Stimulated activated naive CD8-positive, alpha-beta T cell treated with anti-CD3 and anti-CD28 coated beads, Interleukin-15, Interleukin-2, amounts not matched to agents 100 U/mL and 50 U/mL, for 24 hours (primary cell): ENCODE measurements around the gene ZNF827.

ENCODE experiments used
- ATAC-seq: fragments of 150-1000 bp; cut with Tn5 transposase; one replicate; pipeline ENCODE4 v1.10.0; 2021
- DNase-seq: peaks from one replicate; pipeline ENCODE4 v3.0.0; 2021

Gene ZNF827, protein sequence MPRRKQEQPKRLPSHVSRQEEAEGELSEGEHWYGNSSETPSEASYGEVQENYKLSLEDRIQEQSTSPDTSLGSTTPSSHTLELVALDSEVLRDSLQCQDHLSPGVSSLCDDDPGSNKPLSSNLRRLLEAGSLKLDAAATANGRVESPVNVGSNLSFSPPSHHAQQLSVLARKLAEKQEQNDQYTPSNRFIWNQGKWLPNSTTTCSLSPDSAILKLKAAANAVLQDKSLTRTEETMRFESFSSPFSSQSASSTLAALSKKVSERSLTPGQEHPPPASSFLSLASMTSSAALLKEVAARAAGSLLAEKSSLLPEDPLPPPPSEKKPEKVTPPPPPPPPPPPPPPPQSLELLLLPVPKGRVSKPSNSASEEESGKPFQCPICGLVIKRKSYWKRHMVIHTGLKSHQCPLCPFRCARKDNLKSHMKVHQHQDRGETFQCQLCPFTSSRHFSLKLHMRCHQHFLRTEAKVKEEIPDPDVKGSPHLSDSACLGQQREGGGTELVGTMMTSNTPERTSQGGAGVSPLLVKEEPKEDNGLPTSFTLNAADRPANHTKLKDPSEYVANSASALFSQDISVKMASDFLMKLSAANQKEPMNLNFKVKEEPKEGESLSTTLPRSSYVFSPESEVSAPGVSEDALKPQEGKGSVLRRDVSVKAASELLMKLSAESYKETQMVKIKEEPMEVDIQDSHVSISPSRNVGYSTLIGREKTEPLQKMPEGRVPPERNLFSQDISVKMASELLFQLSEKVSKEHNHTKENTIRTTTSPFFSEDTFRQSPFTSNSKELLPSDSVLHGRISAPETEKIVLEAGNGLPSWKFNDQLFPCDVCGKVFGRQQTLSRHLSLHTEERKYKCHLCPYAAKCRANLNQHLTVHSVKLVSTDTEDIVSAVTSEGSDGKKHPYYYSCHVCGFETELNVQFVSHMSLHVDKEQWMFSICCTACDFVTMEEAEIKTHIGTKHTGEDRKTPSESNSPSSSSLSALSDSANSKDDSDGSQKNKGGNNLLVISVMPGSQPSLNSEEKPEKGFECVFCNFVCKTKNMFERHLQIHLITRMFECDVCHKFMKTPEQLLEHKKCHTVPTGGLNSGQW

DNA sequence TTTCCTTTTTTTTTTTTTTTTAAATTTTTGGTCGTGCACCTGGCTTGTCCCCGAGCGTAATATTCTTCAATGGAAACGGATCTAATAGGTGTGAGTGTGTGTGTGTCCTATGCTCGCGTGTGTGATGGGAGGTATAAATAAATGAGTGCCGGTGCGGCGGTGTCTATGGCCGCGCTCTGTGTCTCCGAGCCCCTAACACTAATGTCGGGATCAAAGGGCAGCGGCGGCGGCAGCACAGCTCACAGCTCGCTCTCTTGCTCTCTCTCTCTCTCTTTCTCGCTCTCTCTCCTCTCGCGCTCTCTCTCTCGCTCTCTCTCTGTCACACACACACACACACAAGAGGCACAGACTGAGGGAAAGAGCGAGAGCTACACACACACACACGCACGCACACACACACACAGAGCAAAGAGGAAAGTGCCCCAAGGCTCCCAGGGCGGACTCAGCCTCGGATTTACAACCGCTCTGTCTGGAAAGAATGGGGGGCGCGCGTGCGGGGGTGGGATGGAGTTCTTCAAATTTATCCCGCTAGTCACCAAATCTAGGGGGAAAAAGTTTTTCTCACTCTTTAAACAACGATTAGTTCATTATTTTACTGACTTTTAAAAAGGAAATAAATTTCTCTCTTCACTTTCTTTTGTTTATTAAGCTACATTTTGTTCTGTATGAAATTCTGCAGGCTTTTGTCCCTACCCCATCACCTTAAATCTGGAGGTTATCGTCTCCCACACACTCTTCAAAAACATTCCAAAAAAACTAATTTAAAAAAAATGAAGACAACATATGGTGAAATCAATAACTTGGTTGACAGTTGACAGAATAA, at the start of gene ZNF827:
ZNF827 (minus strand) TSS at position 206 of the 823 bp plus-strand sequence. CDS start 416 bp downstream, outside the sequence.
- DNase-seq: peak; percentile 62

DNA sequence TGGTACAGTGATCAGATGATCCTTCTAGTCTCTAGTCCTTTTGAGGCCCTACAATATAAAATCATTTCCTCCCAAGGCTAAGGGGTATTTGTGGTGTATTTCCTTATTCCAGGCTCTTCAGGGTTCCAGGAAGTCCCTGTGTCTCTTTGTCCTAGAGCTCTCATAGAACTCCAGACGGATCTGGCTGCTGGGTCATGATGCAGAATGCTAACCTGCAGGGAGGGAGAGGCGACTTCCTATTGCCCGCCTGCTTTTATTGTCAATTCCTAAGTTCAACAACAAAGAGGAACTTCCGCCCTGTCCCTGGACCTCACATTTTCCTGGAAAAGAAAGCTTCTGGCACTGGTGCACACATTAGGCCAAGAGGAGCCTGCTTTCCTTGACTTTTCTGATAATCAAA, 45.9 kb upstream of the ZNF827 start:
- no peak for ATAC-seq
- DNase-seq: no peak

More for the DNA sequence above, at the start of gene ZNF827:
- peak; percentile 56 for ATAC-seq

DNA sequence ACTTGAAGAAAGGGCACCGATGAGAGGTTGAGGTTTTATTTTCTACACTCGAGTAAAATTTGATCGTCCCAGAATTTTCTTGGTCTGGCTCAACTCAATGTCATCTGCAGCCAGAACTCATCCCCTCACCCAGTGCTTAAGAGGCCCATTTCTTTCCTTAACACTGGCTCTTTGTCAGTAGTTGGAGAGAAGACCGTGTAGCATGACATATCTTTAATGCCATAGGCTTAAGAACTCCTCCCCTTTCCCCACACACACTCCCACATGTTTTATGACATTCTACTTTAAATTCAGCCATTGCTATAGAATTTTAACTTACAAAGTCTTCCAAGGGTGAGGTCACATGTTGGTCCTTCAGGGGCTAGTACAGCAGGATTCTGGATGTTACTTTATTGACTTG, 44.2 kb upstream of the ZNF827 start:
- ATAC-seq (no peak), DNase-seq (no peak)

DNA sequence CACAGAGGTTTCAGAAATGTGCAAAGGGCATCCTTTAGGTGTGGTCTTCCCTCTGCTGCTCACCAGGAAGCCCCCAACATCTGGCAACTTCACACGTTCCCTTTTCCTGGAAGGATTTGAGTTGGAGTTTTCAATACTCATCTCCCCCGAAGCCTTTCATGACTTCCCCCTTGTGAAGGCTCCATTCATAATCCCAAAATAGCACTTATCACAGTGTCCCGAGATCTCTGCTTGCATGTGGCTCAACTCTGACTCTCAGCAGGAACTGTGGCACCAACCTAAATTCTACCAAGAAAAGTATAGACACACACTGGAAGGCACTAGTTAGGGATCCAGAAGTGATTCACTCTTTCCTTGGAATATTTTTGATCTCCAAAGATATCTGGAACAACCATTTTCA, 40.5 kb upstream of the ZNF827 start:
- no peak for DNase-seq
- ATAC-seq: no peak

DNA sequence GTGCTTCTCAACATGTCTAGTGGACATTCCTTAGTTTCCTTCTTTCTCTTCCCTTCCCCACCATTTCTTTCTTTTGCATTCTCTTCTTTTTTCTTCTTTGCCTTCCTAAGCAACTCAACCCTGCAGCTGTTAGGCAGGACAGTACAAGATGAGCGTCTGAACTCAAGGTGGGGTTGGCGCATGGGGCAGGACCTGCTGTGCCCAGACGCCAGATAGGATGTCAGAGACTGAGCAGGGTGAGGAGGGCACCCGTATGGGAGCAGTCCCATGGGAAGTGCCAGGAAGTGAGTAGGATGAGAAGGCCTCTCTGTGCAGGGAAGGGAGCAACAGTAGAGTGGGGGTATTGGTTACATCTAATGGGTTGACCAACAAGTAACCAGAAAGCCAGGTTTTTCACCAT, 38.1 kb upstream of the ZNF827 start:
- DNase-seq (no peak), ATAC-seq (no peak)

DNA sequence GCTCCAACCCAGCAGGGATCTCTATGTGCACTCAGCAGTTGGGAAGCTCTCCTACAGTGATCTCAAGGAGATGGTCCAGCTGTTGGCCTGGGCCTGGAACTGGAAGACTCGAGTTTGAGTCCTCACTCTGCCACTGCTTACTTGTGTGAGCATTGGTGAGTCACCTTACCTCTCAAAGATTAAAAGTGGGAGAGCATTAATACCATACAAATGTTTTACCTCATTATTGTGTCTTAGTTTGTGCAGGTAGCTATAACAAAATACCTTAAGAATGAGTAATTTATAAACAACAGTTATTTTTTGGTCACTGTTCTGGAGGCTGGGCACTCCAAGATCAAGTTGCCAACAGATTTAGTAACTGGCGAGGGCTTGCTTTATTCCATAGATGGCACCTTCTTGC, 21.4 kb upstream of the ZNF827 start:
- DNase-seq (no peak), ATAC-seq (no peak)

DNA sequence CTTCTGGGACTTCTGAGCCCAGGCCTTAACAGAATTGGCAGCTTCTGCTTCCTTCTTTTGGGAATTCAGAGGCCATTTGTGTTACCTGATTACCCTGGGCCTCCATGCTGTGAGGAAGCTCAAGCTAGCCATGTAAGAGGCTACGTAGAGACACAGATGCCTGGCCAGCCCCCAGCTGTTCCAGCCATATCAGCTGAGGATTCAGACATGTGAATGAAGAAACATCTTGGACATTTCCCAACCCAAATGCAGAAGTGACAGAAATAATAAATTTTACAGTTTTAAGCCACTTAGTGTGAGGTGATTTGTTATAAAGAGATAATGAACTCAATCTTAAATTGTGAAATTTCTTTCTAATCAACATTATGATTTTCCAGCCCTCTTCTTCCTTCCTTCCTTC, 18.7 kb upstream of the ZNF827 start:
- DNase-seq: no peak
- ATAC-seq: no peak

DNA sequence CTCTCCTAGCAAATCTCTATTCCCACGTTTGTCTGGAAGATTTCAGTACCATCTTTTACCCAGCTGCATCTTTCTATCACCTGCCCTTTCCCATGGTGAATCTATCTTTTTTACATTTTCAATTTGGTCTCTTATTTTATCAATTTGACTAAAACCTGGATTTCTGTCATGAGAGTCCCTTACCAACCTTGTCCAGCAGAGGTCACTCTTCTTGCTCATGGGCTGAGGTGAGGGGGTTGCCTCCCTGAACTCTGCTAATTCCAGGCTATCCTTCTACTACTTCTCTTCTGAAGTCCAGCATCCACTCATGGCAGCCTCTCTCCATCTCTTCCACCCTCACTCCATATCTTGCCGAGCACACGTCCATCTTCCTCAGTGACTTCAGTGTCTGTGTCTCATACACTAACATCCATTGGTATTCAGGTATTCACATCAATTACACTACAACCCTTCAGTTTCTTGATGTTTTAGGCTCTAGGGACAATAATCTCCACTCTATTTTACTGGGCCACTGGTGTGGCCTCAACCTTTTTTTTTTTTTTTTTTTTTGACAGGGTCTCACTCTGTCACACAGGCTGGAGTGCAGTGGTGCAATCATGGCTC, 17.8 kb upstream of the ZNF827 start:
- ATAC-seq (no peak), DNase-seq (peak; percentile 45)

DNA sequence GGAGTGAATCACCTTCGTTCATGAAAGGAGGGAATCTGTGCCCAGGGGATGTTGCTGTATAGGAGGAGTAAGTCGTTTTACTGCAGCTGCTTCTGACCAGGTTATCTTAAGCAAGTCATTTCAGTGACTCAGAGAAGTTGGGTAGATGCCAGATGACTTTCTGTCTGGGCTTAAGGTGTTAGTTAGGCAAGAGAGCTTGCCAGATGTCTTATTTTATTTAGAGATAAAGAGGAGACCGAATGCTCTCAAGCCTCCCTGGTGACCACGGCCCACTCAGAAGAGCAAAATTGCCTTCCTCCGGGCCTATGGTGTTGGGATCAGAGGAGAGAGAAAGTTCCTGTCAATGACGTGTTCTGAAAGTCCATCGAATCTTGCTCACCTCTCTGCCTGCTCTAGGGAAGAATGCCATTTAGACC, 16.3 kb upstream of the ZNF827 start:
- DNase-seq (no peak), ATAC-seq (no peak)

DNA sequence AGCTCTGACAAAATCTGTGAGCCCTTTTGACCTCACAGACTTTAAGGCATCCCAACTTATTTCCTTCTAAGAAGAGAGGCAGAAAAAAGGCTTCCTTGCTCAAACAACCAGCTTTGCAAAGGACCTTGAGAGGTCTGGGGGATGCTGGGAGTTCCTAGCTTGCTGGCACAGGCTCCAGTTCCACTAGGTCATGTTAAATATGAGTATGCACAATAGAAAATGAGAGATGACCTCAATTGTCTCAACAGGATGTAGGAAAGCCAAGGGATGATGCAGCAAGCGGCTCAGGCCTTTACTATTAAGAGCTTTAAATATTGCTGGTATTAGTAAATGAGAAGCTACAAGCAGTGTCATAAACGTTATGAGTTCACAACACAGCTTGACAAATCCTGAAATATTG, 13.3 kb upstream of the ZNF827 start:
- DNase-seq (no peak), ATAC-seq (no peak)

DNA sequence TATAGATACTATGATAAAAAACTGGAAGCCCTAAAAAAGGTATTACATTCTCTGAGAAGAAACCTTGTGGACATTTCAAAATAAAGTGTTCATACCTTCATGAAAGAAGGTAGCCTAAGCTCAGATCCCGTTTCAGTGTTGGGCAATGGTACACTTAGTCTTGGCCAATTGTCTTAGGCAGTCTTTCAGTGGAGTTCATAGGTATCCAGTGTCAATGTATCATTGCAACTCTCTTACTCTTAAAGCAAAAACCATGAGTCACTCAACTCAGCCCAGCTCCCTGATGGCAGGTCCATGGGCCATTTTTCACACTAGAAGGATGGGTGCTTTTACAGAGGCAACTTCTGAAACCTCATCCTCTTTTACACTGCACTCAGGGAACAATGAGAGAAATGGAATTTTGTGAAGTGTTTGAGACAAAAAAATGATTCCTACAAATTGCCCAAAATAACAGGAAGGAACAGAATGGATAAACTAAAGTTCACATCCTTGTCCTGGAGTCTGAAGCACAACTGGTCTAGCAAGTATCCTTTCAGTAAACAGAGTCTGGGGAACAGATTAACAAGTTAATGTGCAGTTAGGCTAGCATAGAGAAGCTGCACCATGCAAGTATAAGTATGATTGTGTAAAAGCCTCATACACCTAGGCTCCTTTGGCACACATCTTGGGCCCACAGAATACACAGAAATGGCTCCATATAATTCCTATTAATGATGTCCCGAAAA, 7.0 kb upstream of the ZNF827 start:
- DNase-seq: no peak
- ATAC-seq: no peak

DNA sequence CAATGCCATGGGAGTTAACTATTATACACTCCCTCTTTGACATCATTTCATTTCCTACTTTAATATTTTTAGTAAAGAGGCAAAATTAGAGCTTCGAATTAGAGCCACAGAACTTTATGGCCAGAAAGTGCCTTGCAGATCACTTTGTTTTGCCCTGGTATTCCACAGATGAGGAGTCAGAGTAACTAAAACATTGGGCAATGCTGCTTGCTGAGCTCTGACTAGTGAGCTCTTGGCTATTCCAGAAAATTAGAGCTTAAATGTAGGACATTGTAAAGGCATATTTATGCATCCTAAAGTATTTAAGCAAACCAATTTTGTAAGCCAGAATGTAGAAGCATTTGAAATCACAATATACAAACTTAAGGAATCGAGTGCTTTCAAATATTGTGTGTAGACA, 6.3 kb upstream of the ZNF827 start:
- no peak for DNase-seq

DNA sequence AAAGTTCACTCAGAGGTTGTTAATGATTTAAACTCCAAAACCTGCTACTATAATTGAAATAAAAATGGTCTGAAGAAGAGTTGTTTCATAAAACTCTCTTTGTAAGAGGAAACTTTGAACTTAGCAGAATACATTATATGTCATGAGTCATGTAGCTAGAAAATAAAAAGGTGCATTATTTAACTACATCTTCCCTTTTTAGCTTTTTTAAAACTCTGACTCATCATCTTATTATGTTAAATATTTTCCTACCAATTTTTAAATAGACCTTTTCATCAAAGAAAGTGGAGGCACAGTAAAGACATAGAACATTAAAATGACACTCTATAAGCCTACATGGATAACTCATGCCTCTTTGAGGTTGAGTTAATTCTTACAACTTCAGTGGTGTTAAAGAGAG, 1.2 kb upstream of the ZNF827 start:
- ATAC-seq (peak; percentile 20), DNase-seq (no peak)

More for the DNA sequence above, 6.3 kb upstream of the ZNF827 start:
- no peak for ATAC-seq

DNA sequence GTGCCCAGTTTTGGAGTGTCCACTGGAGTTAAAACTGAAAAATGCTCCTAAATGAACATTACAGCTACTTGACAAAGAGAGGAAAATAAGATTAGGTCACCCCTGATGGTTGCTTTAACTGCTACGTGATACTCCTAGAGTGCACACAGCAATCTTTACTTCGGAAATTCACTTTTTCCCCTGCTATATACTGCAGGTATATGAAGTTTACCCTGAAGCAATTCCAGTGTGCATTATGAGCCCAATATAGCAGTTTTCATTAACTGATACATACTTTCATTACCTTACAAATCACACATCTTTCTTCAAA, 773 bp upstream of the ZNF827 start:
- ATAC-seq (no peak), DNase-seq (no peak)

DNA sequence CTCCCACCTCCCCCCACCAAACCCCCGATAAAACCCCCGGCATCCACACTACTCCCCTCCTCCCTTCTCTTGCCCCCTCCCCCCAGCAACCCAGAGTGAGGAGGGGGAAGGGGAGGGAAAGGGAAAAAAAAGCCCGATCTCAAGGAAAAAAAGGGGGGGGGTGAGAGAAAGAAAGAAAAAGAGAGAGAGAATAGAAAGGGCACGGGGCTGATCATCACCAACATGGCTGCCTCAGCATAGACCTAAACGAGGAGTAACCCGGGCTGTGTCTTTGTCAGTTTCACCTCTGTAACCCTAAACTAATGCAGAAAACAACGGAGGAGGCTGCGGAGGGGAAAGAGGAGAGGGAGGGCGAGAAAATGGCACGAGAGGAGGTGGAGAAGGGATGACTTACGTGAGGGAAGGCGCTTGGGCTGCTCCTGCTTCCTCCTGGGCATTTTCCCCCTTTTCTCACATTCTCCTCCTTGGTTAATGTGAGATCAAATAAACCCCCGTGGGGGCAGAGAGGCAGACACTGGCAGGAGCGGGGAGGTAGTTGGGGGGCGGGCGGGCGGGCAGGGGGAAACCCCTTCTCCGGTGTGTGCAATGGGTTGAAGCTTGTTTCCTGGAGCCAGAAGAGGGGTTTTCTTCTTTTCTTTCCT, 532 bp downstream of the ZNF827 start:
- peak; percentile 38 for ATAC-seq
- DNase-seq: peak; percentile 46

DNA sequence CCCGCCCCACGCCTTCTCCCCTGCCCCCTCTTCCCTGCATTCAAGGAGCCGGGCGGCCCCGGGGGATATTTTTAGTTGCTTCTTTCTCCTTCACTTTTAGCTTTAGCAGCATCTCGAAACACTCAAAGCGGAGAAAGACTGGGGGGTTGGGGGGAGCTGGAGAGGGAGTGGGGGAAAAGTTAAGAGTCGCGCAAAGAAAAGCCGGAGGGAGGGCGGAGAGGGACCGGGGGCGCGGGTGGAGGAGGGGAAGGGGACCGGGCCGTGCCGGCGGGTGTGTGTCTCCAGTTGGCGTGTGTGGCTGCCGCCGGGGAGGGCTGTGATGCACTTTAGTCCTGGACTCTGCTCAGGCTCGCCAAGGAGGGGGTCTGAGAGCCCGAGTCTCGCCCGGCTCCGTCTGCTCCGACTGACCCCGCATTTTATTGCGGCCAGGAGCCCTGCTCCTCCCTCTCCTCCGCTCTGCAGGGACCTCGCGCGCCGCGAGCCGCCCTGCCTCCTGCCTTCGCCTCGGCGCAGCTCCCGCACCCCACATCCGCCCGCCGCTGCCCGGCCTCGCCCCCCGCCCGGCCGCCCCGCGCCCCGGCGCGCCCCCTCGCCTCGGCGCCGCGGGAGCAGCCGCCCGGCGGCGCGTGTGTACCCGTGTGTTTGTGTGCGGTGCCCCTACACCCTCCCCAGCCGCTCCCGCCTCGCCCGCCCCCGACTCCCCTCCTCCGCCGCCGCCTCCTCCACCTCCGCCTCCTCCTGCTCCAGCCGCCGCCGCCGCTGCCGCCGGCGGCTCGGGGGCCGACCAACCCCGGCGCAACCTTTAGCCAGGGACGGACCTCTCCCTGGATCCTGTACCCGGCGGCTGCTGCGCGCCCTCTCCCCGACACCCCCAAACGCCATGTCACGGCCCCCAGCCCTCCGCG, 1.4 kb downstream of the ZNF827 start:
- ATAC-seq: peak; percentile 12
- DNase-seq: peak; percentile 67

DNA sequence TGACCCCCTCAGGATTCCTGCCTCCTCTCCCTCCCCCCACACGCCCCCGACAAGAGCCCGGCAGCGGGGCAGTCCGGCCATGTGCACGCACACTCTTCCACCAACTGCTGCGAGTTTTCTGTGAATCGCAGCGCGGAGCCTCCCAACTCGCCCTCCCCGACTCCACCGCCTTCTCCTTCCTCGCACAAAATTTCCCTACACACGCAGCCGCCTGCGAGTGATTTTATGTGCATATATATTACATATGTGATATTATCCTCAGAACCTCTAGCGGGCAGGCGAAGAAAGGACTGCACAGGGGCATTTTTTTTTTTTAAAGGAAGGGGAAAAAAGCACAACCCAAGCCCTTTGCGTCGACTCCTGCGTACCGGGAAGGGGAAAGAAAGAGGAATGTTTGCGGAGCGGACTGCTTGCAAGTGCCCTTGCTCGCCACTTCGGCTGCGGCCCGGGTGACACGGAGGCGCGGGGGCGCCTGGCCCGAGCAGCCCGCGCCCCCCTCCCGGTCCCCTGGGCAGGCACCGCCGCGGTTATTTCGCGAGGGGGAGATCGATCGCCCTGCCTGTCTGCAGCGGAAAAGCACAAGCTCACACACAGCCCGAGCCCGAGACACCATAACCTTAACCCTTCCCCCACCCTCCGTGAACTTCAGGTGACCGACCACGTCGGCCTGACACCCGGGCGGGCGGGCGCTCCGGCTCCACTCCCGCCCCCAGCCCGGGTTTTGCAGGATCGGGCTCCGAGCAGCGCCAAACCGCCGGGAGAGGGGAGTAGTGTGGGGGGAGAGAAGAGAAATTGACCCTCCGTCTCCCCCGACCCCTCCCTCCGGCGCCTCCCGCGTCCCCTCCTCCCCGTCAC, 2.3 kb downstream of the ZNF827 start:
- ATAC-seq: peak; percentile 29
- peak; percentile 71 for DNase-seq
